DMS53 treated with DMSO at 0.1 percent for 48 hours (cell line): ENCODE results near the gene BCL2L1.
"Not testable (repeated sequence)": the region's sequence is repeated elsewhere in the genome, so short reads cannot be mapped to it uniquely, and the experiment has no call there.

Source experiments
- DNase-seq: peaks from one replicate; lab custom pipeline; 2025; ENCODE audit not compliant: unreplicated experiment; lab: John Stamatoyannopoulos, UW

BCL2L1 gene

GRCh38 chr20:31722257-31723068, at the start of gene BCL2L1:
TSS of gene BCL2L1 (minus strand) at chr20:31722868. CDS start at chr20:31722218, 650 bp downstream.
- peak; percentile 68 for DNase-seq

DNA sequence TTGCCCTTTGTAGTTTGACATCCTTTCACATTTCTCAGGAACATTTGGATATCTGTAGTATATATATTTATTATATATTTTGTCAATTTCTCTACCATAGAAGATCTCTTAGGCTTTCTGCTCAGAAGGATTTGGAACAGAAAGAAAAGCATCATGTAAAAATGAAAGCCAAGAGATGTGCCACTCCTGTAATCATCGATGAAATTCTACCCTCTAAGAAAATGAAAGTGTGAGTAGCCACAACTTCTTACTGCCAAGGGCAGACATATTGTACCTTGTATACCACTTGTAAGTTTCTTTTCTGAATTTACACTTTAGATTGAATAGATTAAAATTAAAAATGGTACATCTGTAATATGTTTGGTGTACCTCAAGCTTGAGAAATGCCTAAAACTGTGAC, 47.6 kb upstream of the BCL2L1 start:
- no peak for DNase-seq

DNA sequence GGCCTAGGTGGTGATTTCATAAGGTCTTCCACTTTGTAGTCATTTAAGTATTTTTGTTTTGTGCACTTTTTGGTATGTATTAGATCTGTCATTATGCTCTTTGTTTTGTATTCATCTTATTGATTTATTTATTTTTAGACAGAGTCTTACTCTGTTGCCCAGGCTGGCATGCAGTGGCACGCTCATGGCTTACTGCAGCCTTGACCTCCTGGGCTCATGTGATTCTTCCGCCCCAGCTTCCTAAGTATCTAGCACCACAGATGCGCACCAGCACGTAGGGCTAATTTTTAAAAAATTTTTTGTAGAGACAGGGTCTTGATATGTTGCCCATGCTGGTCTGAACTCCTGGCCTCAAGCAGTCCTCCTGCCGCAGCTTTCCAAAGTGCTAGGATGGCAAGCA, 47.0 kb upstream of the BCL2L1 start:
- DNase-seq = no peak

DNA sequence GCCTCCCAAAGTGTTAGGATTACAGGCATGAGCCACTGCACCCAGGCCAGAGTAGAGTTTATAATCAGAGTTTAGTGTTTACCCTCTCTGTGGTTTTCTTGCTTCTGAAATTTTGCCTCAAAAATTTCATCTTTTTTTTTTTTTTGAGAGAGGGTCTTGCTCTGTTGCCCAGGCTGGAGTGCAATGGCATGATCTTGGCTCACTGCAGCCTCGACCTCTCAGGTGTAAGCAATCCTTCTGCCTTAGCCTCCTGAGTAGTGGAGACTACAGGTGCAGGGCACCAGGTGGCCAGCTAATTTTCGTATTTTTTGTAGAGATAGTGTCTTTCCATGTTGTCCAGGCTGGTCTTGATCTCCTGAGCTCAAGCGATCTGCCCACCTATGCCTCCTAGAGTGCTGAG, 45.1 kb upstream of the BCL2L1 start:
- no peak for DNase-seq

- no peak for DNase-seq
Observed at GRCh38 chr20:31764641-31765305, 42.1 kb upstream of the BCL2L1 start.

DNA sequence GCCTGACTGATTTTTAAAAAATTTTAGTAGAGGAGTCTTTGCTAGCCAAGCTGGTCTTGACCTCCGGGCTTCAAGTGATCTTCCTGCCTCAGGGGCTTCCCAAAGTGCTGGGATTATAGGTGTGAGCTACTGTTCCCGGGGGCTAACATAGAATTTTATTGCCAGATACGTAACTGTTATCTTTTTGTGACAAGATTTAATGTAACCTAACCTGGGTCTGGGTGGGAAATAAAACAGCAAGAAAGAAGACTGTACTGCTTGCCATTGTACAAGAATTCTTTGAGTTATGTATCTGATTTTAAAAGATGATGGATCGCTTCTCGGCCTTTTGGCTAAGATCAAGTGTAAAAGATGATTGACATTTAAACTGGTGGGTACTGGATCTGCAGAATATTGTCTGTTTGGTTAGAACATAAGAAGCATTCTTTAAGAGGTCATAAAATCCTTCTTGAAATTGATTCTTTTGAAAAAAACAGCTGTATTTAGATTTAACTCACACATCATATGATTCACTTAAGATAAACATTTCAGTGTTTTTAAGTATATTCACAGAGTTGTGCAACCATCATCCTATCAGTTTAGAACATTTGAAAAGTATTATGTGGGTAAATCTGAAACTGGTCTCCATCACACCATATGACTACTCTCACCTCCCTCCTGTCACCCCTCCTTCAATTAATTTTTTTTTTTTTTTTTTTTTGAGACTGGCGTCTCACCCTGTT, 38.0 kb upstream of the BCL2L1 start:
- DNase-seq = no peak

GRCh38 chr20:31759836-31760518, 37.3 kb upstream of the BCL2L1 start:
- no peak for DNase-seq

- no peak for DNase-seq
Observed at GRCh38 chr20:31758991-31759390, 36.3 kb upstream of the BCL2L1 start.

DNA sequence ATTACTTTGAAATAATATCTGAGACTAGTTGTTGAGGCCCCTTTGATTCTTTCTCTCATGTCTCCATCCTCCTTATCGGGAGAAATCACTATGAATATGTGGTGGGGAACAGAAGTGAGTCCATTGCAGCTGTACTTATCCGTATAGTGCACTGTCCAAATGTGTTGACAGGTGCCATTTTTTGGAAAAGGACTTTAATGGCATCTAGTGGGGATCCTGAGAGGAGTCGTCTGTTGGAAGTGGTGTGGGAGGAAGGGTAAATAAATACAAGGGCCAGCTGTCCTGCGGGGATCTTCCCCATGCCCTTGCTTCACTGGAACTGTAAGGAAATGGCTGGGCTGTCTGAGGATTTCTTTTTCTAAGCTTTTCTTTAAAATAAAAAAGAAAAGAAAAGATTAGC, 35.9 kb upstream of the BCL2L1 start:
- no peak for DNase-seq

GRCh38 chr20:31757254-31757653, 34.6 kb upstream of the BCL2L1 start:
- DNase-seq = no peak

- no peak for DNase-seq
Observed at GRCh38 chr20:31751126-31751525, 28.5 kb upstream of the BCL2L1 start.

GRCh38 chr20:31749223-31749622, 26.6 kb upstream of the BCL2L1 start:
- no peak for DNase-seq

GRCh38 chr20:31747640-31748039, 25.0 kb upstream of the BCL2L1 start:
- no peak for DNase-seq

DNA sequence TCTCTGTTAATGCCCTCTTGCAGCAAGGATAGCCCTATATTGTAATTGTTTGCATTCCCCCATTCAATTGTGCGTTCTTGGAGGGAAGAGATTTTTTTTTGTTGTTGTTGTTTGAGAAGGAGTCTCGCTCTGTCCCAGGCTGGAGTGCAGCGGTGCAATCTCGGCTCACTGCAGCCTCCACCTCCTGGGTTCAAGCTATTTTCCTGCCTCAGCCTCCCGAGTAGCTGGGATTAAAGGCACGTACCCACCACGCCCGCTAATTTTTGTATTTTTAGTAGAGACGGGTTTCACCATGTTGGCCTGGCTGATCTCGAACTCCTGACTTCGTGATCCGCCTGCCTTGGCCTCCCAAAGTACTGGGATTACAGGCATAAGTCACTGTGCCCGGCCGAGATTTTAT, 24.4 kb upstream of the BCL2L1 start:
- DNase-seq = not testable (repeated sequence)

DNA sequence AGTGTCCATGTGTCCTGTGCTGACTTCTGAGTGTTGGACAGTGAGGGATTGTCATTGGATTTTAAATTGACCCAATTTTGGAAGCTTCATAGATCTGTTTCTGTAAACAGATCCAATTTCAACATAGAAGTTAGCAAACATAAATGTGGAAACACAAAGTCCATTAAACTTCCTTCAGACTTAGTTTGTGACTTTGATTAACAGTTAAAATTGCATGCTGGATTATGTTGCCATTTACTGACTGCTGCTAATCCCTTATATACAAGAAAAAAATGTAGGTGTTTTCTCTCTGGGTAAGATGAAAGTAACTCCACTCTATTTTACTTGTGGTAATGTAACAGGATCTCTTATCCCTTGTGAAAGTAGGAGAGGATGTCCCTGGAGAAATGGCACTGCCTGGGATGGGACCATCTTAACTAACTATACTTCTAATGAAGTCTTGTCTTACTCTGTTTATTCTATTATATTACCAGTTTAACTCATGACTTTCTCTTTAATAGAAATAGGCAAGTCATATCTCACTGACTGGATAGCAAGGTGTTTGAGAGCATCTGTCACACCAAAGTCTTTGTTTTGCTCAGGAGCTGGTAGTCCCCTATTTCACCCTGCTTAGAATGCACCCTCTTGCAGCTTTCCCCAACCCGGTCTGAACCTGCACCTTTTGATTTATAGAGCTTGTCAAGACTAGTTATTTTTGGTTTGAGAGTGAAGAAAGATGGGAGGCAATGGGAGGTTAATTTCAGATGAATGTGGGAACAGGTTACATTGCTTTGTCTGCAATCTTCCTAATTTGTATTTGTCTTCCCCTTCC, 23.6 kb upstream of the BCL2L1 start:
- DNase-seq = no peak

- no peak for DNase-seq
Observed at GRCh38 chr20:31740656-31741323, 18.1 kb upstream of the BCL2L1 start.

DNA sequence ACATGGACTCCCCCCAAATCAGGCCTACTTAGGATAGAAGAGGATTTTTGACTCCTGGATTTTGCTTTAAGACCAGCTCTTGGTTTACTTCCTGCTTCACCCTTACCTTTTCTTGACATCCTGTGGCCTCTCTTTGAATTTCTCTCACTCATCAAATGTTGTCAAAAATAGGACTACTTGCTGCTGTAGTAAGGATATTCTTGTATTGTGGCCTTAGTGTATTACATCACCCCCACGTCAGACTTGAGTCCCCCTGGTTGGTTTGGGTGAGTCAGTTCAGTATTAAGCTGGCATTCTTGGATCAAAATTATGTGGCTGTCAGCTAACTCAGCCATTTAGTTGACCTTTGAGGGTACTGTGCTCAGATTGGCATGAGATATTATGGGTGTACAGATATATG, 17.5 kb upstream of the BCL2L1 start:
- no peak for DNase-seq

DNA sequence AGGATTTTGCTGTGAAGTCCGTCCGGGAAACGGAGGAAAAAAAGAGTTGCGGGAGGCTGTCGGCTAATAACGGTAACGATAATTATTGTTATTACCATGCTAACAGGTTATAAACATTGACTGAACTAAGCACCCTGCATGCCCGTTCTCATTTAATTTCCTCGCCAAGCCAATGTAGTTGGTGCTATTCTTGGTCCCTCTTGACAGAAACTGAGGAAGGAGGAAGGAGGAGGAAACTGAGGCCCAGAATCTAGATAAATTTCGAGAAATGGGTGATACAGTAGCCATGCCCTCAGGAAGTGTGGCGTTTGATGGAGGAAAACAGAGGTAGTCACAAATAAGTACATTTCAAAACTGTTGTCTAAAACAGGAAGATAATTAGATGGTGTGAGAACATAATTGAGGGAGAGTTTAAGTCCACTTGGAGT, 16.9 kb upstream of the BCL2L1 start:
- no peak for DNase-seq

- peak; percentile 97 for DNase-seq
Observed at GRCh38 chr20:31738729-31739549, 16.3 kb upstream of the BCL2L1 start, which contains the start of gene TPX2. TSS of gene TPX2 (plus strand) at chr20:31739290. CDS start at chr20:31757477, 18,187 bp downstream.
